Measurements from ENCODE around the gene PRKAR2A.

- TF ChIP-seq CTCF (conservative IDR thresholded peaks at IDR 0.05; ENCODE audit: low read length) (no peak), EZH2phosphoT487 (IDR thresholded peaks at IDR 0.05; ENCODE audit: borderline replicate concordance) (no peak)
These were observed 103.9 kb downstream of the PRKAR2A start for GRCh38 chr3:48743773-48744172.
